Measurements from ENCODE around the gene RPL35. TPM values are rescaled to one million over a fixed set of nuclear protein-coding genes. Genes with fewer than 3 reads are reported as not detected.

The RPL35 gene
- total and polyA plus RNA-seq, 2 donors (not counting 1 experiment from before 2014, with no cell fraction given), result 1,593 to 1,957 TPM

DNA sequence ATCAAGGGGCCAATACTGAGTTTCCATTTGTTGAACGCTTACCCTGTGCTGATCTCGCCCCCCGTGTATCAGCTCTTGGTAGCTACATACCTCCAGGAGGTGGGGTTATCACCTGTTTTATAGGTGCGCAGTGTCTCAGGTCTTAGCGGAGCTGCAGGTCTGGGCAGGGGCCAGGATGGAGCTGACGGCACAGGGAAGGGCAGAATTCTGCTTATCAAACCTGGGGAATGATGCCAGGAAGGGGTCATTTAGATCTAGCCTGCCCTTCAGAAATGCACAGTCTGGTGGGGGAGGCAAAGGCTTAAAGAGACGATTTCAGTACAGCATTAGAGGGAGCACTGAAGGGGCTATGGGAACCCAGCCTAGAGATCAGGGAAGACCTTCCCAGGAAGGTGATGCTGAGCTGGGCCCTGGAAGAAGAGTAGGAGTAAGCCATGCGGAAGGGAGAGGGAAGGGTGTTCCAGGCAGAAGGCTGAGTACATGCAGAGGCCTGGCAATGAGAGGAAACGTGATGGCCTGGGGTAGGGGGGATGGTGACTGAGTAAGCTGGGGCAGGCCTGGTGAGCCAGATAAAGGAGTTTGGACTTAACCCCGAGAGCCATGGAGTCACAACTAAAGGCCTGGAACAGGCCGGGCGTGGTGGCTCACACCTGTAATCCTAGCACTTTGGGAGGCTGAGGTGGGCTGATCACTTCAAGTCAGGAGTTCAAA lies 53.4 kb downstream of the RPL35 start:
- Histone ChIP-seq H3K4me1 (ENCODE audit: control insufficient read depth, extremely low read depth, insufficient read depth, low read length) (peaks cover 14% of the 10 kb centered on the region), H3K9ac (ENCODE audit: insufficient read depth, low read length) (no peak overlapping the region), H3K27ac (ENCODE audit: insufficient read depth, low read length) (no peak overlapping the region), H3K27me3 (ENCODE audit: control insufficient read depth, insufficient read depth, low read length) (no peaks in the 10 kb centered on the region), H3K36me3 (ENCODE audit: control insufficient read depth, insufficient read depth, low read length) (no peaks in the 10 kb centered on the region), H4K20me1 (ENCODE audit: control insufficient read depth, extremely low read depth, insufficient read depth, low read length) (no peaks in the 10 kb centered on the region), H3K9me3 (ENCODE audit: control insufficient read depth, insufficient read depth, low read depth, low read length) (no peaks in the 10 kb centered on the region), H3K4me3 (replicated peaks in 1 of 4; ENCODE audit: control extremely low read depth in 1 of 4, insufficient read depth in 1 of 4, low read depth in 3 of 4, low read length in 4 of 4) (no peak overlapping the region), H3K4me2 (ENCODE audit: extremely low read depth, insufficient read depth, low read length) (no peak overlapping the region), H2AFZ (ENCODE audit: low read length) (no peak overlapping the region), H3K79me2 (ENCODE audit: control insufficient read depth, insufficient read depth, low read length) (no peaks in the 10 kb centered on the region)
- no peak for DNase-seq (ENCODE audit: low read depth in 2 of 2)
- TF ChIP-seq, protein P1, sequence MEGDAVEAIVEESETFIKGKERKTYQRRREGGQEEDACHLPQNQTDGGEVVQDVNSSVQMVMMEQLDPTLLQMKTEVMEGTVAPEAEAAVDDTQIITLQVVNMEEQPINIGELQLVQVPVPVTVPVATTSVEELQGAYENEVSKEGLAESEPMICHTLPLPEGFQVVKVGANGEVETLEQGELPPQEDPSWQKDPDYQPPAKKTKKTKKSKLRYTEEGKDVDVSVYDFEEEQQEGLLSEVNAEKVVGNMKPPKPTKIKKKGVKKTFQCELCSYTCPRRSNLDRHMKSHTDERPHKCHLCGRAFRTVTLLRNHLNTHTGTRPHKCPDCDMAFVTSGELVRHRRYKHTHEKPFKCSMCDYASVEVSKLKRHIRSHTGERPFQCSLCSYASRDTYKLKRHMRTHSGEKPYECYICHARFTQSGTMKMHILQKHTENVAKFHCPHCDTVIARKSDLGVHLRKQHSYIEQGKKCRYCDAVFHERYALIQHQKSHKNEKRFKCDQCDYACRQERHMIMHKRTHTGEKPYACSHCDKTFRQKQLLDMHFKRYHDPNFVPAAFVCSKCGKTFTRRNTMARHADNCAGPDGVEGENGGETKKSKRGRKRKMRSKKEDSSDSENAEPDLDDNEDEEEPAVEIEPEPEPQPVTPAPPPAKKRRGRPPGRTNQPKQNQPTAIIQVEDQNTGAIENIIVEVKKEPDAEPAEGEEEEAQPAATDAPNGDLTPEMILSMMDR (conservative IDR thresholded peaks at IDR 0.05 in 1 of 2, IDR thresholded peaks at IDR 0.05 in 1 of 2; ENCODE audit: low read depth in 1 of 2, low read length in 2 of 2), result no peak
- TF ChIP-seq EZH2 (IDR thresholded peaks at IDR 0.05; ENCODE audit: low read length, missing control alignments), result no peak

Other genes starting within 250 kb of the RPL35 start
- gene NR6A1, start 90.6 kb downstream of the RPL35 start, total RNA-seq, result 0.26 and 0.50 TPM in 2 replicates
- gene NR6A1, start 90.6 kb downstream of the RPL35 start, polyA plus RNA-seq, result 0.07 and 0.25 TPM in 2 replicates
- gene OLFML2A, start 84.8 kb downstream of the RPL35 start, total RNA-seq, result 30.6 and 33.7 TPM in 2 replicates
- gene OLFML2A, start 84.8 kb downstream of the RPL35 start, polyA plus RNA-seq, result 2.7 and 22.3 TPM in 2 replicates
- gene WDR38, start 8.5 kb downstream of the RPL35 start, total RNA-seq, result not detected in 2 replicates
- not detected in 2 replicates for gene WDR38, start 8.5 kb downstream of the RPL35 start, polyA plus RNA-seq
- 11.0 and 13.2 TPM in 2 replicates for gene ARPC5L, start 173 bp upstream of the RPL35 start, total RNA-seq
- 48.9 and 62.2 TPM in 2 replicates for gene ARPC5L, start 173 bp upstream of the RPL35 start, polyA plus RNA-seq
- gene GOLGA1, start 79.1 kb upstream of the RPL35 start, total RNA-seq, result 12.8 and 15.9 TPM in 2 replicates
- 12.0 and 12.8 TPM in 2 replicates for gene GOLGA1, start 79.1 kb upstream of the RPL35 start, polyA plus RNA-seq